NT2/D1 (cell line): Measurements from ENCODE around the gene CDC42BPG.

Experiments
- SUZ12 ChIP-seq: IDR thresholded peaks from 2 replicates; pipeline ENCODE4 v1.6.1; 2011; ENCODE audit not compliant: insufficient read length, insufficient read depth; ENCODE audit errors: extremely low read depth
- YY1 ChIP-seq: IDR thresholded peaks from 2 replicates; pipeline ENCODE4 v1.6.1; 2011; ENCODE audit not compliant: insufficient read length, insufficient read depth

DNA sequence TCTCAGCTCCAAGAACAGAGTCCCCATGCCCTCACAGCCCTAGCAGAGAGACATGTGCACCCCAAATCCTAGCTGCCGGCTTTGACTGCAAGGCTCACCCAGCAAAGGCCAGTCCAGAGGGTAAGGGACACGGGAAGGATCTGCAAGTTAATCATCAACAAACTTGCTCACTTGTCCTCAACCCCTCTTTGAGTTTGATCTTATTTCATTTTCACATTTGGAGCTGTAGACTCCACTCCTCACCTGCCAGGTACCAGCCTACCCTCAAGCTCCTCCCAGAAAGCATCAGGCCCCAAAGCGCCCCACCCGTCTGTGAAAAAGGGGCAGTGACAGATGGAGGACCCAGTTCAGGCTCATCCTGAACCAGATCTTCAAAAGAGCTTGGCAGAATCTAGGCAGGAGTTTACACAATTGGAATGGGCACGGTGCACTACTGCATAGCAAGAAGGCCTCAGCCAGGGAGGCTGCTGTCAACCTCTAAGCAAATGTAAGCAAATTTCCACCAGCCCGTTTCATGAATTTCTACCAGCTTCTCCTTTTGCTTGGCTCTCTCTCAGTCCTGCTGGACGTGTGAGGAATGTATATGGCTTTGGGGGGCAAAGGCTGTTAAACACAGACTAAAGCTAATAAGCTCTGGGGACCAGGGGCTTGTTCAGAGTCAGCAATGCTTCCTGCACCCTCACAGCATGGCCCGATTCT, 28.5 kb upstream of the CDC42BPG start:
- no peak for TF ChIP-seq SUZ12
- no peak for TF ChIP-seq YY1
